H1 (cell line): ENCODE results near the gene DNMT1. TPM values are rescaled to one million over a fixed set of nuclear protein-coding genes. Genes with fewer than 3 reads are reported as not detected.

Experiments used
- CTCF ChIA-PET: fragments of 300-600 bp; sonication (Branson Sonifier 250); formaldehyde crosslinking; loops from one replicate; lab custom pipeline; 2021; ENCODE audit not compliant: partially characterized antibody; lab: Charles Lee
- POLR2A ChIA-PET: fragments of 300-600 bp; sonication (Branson Sonifier 250); formaldehyde crosslinking; loops from one replicate; lab custom pipeline; 2021; ENCODE audit warnings: inconsistent platforms; ENCODE audit not compliant: partially characterized antibody; lab: Charles Lee
- DNase-seq, 2 experiments: peaks; one replicate each; pipeline versions ENCODE4 v3.0.0 to v3.0.0-alpha.2; 2010 to 2022; ENCODE audit warnings: low spot score in 2 of 2, low read depth in 1 of 2, mixed read lengths in 1 of 2
- FAIRE-seq: peaks from 2 replicates; lab custom pipeline; 2011; peaks lifted over from hg19 to GRCh38; lab: Jason Lieb, UNC
- H2AFZ ChIP-seq: 2 replicates; pipeline ENCODE4 v1.8.1; 2012; ENCODE audit warnings: low read length, inconsistent platforms
- H2AK5ac ChIP-seq: 2 replicates; pipeline ENCODE4 v1.6.1; 2013; ENCODE audit warnings: low read depth, low read length
- H2BK120ac ChIP-seq: replicated peaks from 2 replicates; pipeline ENCODE3; 2013; ENCODE audit warnings: low read depth, low read length, inconsistent platforms
- H2BK12ac ChIP-seq: 2 replicates; pipeline ENCODE4 v1.6.1; 2013; ENCODE audit warnings: low read depth, low read length
- H2BK15ac ChIP-seq: 2 replicates; pipeline ENCODE4 v1.6.1; 2013; ENCODE audit warnings: low read length
- H2BK20ac ChIP-seq: 2 replicates; pipeline ENCODE4 v1.6.1; 2013; ENCODE audit warnings: low read length
- H2BK5ac ChIP-seq: 2 replicates; pipeline ENCODE4 v1.6.1; 2013; ENCODE audit warnings: low read depth, low read length
- H3K14ac ChIP-seq: 2 replicates; pipeline ENCODE4 v1.6.1; 2013; ENCODE audit warnings: inconsistent platforms; ENCODE audit not compliant: insufficient read length
- H3K18ac ChIP-seq: 2 replicates; pipeline ENCODE4 v1.6.1; 2013; ENCODE audit warnings: low read length; ENCODE audit errors: extremely low read depth
- H3K23ac ChIP-seq: 2 replicates; pipeline ENCODE4 v1.6.1; 2013; ENCODE audit warnings: inconsistent platforms; ENCODE audit not compliant: insufficient read length
- H3K23me2 ChIP-seq: 2 replicates; pipeline ENCODE4 v1.6.1; 2013; ENCODE audit warnings: low read depth, low read length
- H3K27ac ChIP-seq: 2 replicates; pipeline ENCODE4 v1.6.1; 2011; ENCODE audit warnings: low read depth, low read length, inconsistent platforms
- H3K27me3 ChIP-seq, 4 experiments: replicated peaks in 1 of 4; 1 replicate in 1 of 4; 2 replicates in 3 of 4; pipeline versions ENCODE4 v1.6.1 to v1.8.1; 2011 to 2013; ENCODE audit warnings: low read length in 3 of 4, mild to moderate bottlenecking in 3 of 4, inconsistent platforms in 2 of 4, mixed read lengths in 2 of 4, moderate library complexity in 1 of 4; ENCODE audit not compliant: control insufficient read depth in 3 of 4, insufficient read depth in 3 of 4; ENCODE audit errors: extremely low read depth in 1 of 4
- H3K36me3 ChIP-seq, 4 experiments: 2 replicates each; pipeline versions ENCODE4 v1.6.1 to v1.8.1; 2011 to 2013; ENCODE audit warnings: mild to moderate bottlenecking in 4 of 4, low read length in 3 of 4, moderate library complexity in 2 of 4, control low read depth in 1 of 4, inconsistent platforms in 1 of 4; ENCODE audit not compliant: insufficient read depth in 4 of 4, control insufficient read depth in 2 of 4
- H3K4ac ChIP-seq: replicated peaks from 2 replicates; pipeline ENCODE3; 2013; ENCODE audit warnings: low read length, low read depth, mixed read lengths, inconsistent platforms; ENCODE audit not compliant: insufficient read length
- H3K4me1 ChIP-seq, 4 experiments: replicated peaks in 1 of 4; 1 replicate in 1 of 4; 2 replicates in 3 of 4; pipeline versions ENCODE4 v1.6.1 to v1.8.1; 2011 to 2013; ENCODE audit warnings: low read length in 3 of 4, inconsistent platforms in 2 of 4, mixed read lengths in 1 of 4; ENCODE audit not compliant: insufficient read depth in 4 of 4, control insufficient read depth in 3 of 4
- H3K4me2 ChIP-seq, 2 experiments: 2 replicates each; pipeline versions ENCODE4 v1.6.1 to v1.8.1; 2011 to 2013; ENCODE audit warnings: low read depth in 2 of 2, low read length in 2 of 2, control low read depth in 1 of 2, inconsistent platforms in 1 of 2, mild to moderate bottlenecking in 1 of 2; ENCODE audit not compliant: insufficient read depth in 1 of 2
- H3K4me3 ChIP-seq, 4 experiments: fragments of 200-600, 300-600 bp in 1 of 4; sonication (generic), shearing (Covaris generic), sonication (Bioruptor Twin) in 1 of 4; 2 replicates each; pipeline versions ENCODE4 v1.5.1 to v1.8.1; 2011 to 2016; ENCODE audit warnings: low read length in 4 of 4, low read depth in 3 of 4, control low read depth in 2 of 4, inconsistent platforms in 2 of 4, mild to moderate bottlenecking in 2 of 4, mixed read lengths in 1 of 4, moderate library complexity in 1 of 4; ENCODE audit not compliant: insufficient read depth in 2 of 4; ENCODE audit errors: extremely low read depth in 1 of 4
- H3K56ac ChIP-seq: replicated peaks from 2 replicates; pipeline ENCODE3; 2013; ENCODE audit warnings: low read depth, mild to moderate bottlenecking, mixed read lengths, low read length, inconsistent platforms; ENCODE audit not compliant: insufficient read length
- H3K79me1 ChIP-seq: 2 replicates; pipeline ENCODE4 v1.6.1; 2013; ENCODE audit warnings: low read depth, low read length, control low read depth
- H3K79me2 ChIP-seq, 2 experiments: 2 replicates each; pipeline versions ENCODE4 v1.6.1 to v1.8.1; 2012 to 2013; ENCODE audit warnings: low read length in 2 of 2, mild to moderate bottlenecking in 2 of 2, inconsistent platforms in 1 of 2; ENCODE audit not compliant: insufficient read depth in 2 of 2, control insufficient read depth in 1 of 2
- H3K9ac ChIP-seq, 4 experiments: replicated peaks in 1 of 4; 1 replicate in 1 of 4; 2 replicates in 3 of 4; pipeline versions ENCODE4 v1.6.1 to v1.8.1; 2011 to 2013; ENCODE audit warnings: low read depth in 3 of 4, low read length in 3 of 4, control low read depth in 2 of 4, mild to moderate bottlenecking in 2 of 4, moderate library complexity in 2 of 4, inconsistent platforms in 1 of 4; ENCODE audit errors: extremely low read depth in 1 of 4
- H3K9me3 ChIP-seq, 2 experiments: 2 replicates each; pipeline versions ENCODE4 v1.6.1 to v1.8.1; 2012 to 2013; ENCODE audit warnings: mild to moderate bottlenecking in 2 of 2, moderate library complexity in 2 of 2, control low read depth in 1 of 2, inconsistent platforms in 1 of 2, low read depth in 1 of 2, low read length in 1 of 2, mixed read lengths in 1 of 2; ENCODE audit not compliant: insufficient read depth in 2 of 2
- H4K20me1 ChIP-seq, 2 experiments: replicated peaks in 1 of 2; 2 replicates each; pipeline versions ENCODE3 to v1.8.1; 2011 to 2013; ENCODE audit warnings: inconsistent platforms in 2 of 2, low read length in 2 of 2, mild to moderate bottlenecking in 1 of 2; ENCODE audit not compliant: insufficient read depth in 2 of 2, control insufficient read depth in 1 of 2
- H4K5ac ChIP-seq: 2 replicates; pipeline ENCODE4 v1.6.1; 2013; ENCODE audit warnings: low read length, low read depth, mixed read lengths, inconsistent platforms; ENCODE audit not compliant: insufficient read length
- H4K8ac ChIP-seq: 2 replicates; pipeline ENCODE4 v1.8.0; 2013; ENCODE audit warnings: mild to moderate bottlenecking, moderate library complexity, low read length, inconsistent platforms; ENCODE audit not compliant: insufficient read depth; ENCODE audit errors: extremely low read depth
- H4K91ac ChIP-seq: replicated peaks from 2 replicates; pipeline ENCODE3; 2013; ENCODE audit warnings: low read length, mixed read lengths, inconsistent platforms; ENCODE audit not compliant: insufficient read length
- CHD2 ChIP-seq: IDR thresholded peaks from 2 replicates; pipeline ENCODE4 v1.6.1; 2012; ENCODE audit warnings: low read length, improper control_type of control experiment
- EZH2 ChIP-seq: fragments of 200-600 bp; sonication (generic); IDR thresholded peaks from 2 replicates; pipeline ENCODE4 v1.7.1; 2012; ENCODE audit warnings: low read depth, mild to moderate bottlenecking, moderate library complexity, low read length, inconsistent platforms; ENCODE audit not compliant: severe bottlenecking
- KDM1A ChIP-seq: fragments of 200-600, 300-600 bp; sonication (generic); IDR thresholded peaks from 2 replicates; pipeline ENCODE4 v1.7.1; 2016; ENCODE audit warnings: mild to moderate bottlenecking, low read length, borderline replicate concordance
- NRF1 ChIP-seq: IDR thresholded peaks from 2 replicates; pipeline ENCODE4 v1.6.1; 2011; ENCODE audit warnings: mild to moderate bottlenecking, low read depth, low read length, improper control_type of control experiment
- PHF8 ChIP-seq: fragments of 200-600 bp; sonication (generic); conservative IDR thresholded peaks from 2 replicates; pipeline ENCODE4 v1.7.1; 2012; ENCODE audit warnings: low read depth, mild to moderate bottlenecking, inconsistent platforms, low read length, moderate library complexity
- RXRA ChIP-seq: IDR thresholded peaks from 2 replicates; pipeline ENCODE4 v1.6.1; 2011; ENCODE audit warnings: low read depth, mild to moderate bottlenecking, low read length, moderate library complexity; ENCODE audit not compliant: insufficient read depth
- SP4 ChIP-seq: IDR thresholded peaks from 2 replicates; pipeline ENCODE4 v1.6.1; 2012; ENCODE audit warnings: low read length, inconsistent platforms
- WGBS, 2 experiments: shearing (Covaris generic) in 1 of 2; methylation state at CpG; one replicate each; pipeline versions ENCODE4 v1.1.6 to v1.1.7; 2013 to 2015; ENCODE audit warnings: low lambda C conversion rate in 2 of 2, mixed read lengths in 2 of 2, inconsistent platforms in 1 of 2, low coverage in 1 of 2, missing lambda C conversion rate in 1 of 2; ENCODE audit not compliant: insufficient replicate concordance in 2 of 2, insufficient coverage in 1 of 2, insufficient read length in 1 of 2; ENCODE audit errors: extremely low coverage in 1 of 2, missing lambda C conversion rate in 1 of 2; 5-methylcytosine and 5-hydroxymethylcytosine counted together
- polyA plus RNA-seq, 7 experiments: library from polyadenylated mRNA; depleted of rRNA in 3 of 7; stranded (reverse) in 5 of 7; unstranded in 2 of 7; fragments of >200 nt in 5 of 7; fragments of 200-250 nt in 2 of 7; gene quantifications; 1 replicate in 5 of 7; 2 replicates in 1 of 7; 4 replicates in 1 of 7; pipeline versions ENCODE4 v1.2.1 to v1.2.3, GENCODE V29; 2011 to 2013; ENCODE audit warnings: missing spikeins in 2 of 7, mixed read lengths in 2 of 7
- total RNA-seq: library from RNA; stranded (reverse); fragmentation: NEBNext Ultra II Directional; extraction: Animal tissue kit (Norgen Biotek cat#: 25700); gene quantifications from 2 replicates; pipeline ENCODE4 v1.2.1, GENCODE V29; 2021
- TF ChIP-seq, protein P1 (sequence below): IDR thresholded peaks from 2 replicates; pipeline ENCODE4 v1.6.1; 2012; ENCODE audit warnings: inconsistent platforms

The DNMT1 gene
- total and polyA plus RNA-seq, 2 of the 8 experiments (the other 6 are each of a cell fraction or from before 2014, with no cell fraction given): 101 to 210 TPM

DNA sequence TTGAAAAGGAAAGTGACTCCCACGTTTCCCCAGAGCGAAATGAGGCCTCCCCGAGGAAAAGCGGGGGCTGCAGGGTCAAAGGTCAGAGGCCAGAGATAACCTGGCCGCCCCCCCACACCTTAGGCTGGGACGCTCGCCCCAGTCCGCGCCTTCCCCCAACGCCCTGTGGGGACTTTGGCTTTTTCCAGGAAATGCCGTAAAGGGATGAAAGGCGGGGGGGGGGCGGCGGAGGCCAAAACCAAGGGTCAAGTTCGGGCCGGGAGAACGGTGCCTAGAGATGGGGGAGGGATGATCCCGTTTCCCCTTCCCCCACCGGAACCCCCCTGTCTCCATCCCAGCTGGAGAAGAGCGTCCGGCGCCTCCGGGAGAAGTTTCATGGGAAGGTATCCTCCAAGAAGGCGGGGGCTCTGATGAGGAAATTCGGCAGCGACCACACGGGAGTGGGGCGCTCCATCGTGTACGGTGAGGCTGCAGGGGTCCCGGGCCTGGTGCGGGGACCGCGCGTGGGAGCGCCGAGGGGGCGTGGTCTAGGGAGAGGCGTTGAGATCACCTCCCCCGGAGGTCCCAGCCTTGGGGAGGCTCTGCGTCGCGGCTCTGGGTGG is 108.1 kb downstream of the DNMT1 start:
- Histone ChIP-seq H3K4ac (no peak overlapping the region), H3K4me2 (peak overlapping the region; percentile 71), H3K27ac (no peak overlapping the region), H2BK15ac (no peak overlapping the region), H2AFZ (no peak overlapping the region), H3K36me3 (peaks cover 0 to 3% (median 1%) of the 10 kb centered on the region in 4 experiments; a peak in 1 of 8 replicates), H3K23me2 (peaks cover 13% of the 10 kb centered on the region; the same call in 1 of the 2 replicates), H3K18ac (peak overlapping the region; percentile 48), H4K8ac (peak overlapping the region; percentile 86), H3K9me3 (no peaks in the 10 kb centered on the region), H4K20me1 (peaks cover 0 to 3% of the 10 kb centered on the region in 2 experiments), H4K91ac (no peak overlapping the region), H2BK5ac (no peak overlapping the region), H3K79me2 (no peaks in the 10 kb centered on the region), H3K4me3 (peak overlapping the region; percentile 81 to 92 (median 87)), H4K5ac (peak overlapping the region; percentile 59), H3K4me1 (peaks cover 0 to 4% (median 3%) of the 10 kb centered on the region in 4 experiments; a peak in 4 of 7 replicates), H3K27me3 (peaks cover 0 to 2% (median 0%) of the 10 kb centered on the region in 4 experiments; a peak in 1 of 7 replicates), H3K23ac (no peak overlapping the region), H3K79me1 (no peaks in the 10 kb centered on the region), H2BK12ac (no peak overlapping the region), H2BK120ac (no peak overlapping the region), H2BK20ac (no peak overlapping the region), H3K9ac (peak overlapping the region in 3 of 4 experiments; percentile 1 to 31 (median 25); a peak in 4 of 7 replicates), H3K14ac (no peak overlapping the region), H2AK5ac (no peak overlapping the region), H3K56ac (no peak overlapping the region)
- CTCF ChIA-PET: no interaction called here
- TF ChIP-seq NRF1: no peak
- TF ChIP-seq, protein P1, sequence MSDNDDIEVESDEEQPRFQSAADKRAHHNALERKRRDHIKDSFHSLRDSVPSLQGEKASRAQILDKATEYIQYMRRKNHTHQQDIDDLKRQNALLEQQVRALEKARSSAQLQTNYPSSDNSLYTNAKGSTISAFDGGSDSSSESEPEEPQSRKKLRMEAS: no peak
- peak; percentile 10; the same call in 1 of the 2 replicates for TF ChIP-seq PHF8
- TF ChIP-seq RXRA: 0 out of 2 replicates have a peak, but pooled peaks have one; percentile 78
- TF ChIP-seq SP4: 0 out of 2 replicates have a peak, but pooled peaks have one; percentile 4
- TF ChIP-seq CHD2: no peak
- 0 out of 2 replicates have a peak, but pooled peaks have one; percentile 30 for TF ChIP-seq KDM1A
- TF ChIP-seq EZH2: no peak
- 1% methylated on average over 27 of the region's 43 CpGs; no CpG with 5 or more reads in 1 of the 2 experiments for whole genome bisulfite sequencing, 2 experiments
- FAIRE-seq (no peak), DNase-seq (peak in 1 of 2 experiments; percentile 61)
- POLR2A ChIA-PET: interaction anchor here (1.7 to 15.1 kb wide), 2 partner anchors 10 to 26 kb away, joined by 3 to 240 read pairs; partner anchors contain the start of genes P2RY11 and PPAN
